Bone marrow (tissue), 2 donors: Measurements from ENCODE around the gene PLXNC1.
"Not testable (repeated sequence)": the region's sequence is repeated elsewhere in the genome, so short reads cannot be mapped to it uniquely, and the experiment has no call there.

ENCODE experiments used
- DNase-seq, 2 donors: peaks; one replicate each; lab custom pipeline; 2025; lab: John Stamatoyannopoulos, UW

The PLXNC1 gene

DNA sequence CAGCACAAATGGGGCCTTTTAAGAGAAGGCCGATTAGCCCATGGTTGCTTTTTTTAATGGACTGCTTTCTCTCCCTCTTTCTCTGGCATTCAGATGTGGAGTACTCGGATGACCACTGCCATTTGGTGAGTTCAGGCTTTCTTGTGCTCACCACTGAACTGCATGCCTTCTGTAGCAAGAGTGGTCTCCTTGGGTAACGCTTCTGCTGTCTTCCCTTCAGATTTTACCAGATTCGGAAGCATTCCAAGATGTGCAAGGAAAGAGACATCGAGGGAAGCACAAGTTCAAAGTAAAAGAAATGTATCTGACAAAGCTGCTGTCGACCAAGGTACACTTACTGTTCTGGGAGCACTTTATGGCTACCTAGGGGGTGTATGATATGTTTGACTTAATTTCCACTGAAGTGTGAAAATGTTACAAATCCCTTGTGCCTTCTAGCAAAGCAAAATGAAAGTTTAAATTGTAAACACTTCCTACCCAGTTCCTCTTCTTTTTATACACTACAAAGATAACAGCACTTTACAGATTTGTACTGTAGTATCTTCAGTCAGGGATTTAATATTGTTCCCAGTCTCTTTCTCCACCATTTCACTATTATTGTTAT, 148.8 kb downstream of the PLXNC1 start:
- DNase-seq = no peak

DNA sequence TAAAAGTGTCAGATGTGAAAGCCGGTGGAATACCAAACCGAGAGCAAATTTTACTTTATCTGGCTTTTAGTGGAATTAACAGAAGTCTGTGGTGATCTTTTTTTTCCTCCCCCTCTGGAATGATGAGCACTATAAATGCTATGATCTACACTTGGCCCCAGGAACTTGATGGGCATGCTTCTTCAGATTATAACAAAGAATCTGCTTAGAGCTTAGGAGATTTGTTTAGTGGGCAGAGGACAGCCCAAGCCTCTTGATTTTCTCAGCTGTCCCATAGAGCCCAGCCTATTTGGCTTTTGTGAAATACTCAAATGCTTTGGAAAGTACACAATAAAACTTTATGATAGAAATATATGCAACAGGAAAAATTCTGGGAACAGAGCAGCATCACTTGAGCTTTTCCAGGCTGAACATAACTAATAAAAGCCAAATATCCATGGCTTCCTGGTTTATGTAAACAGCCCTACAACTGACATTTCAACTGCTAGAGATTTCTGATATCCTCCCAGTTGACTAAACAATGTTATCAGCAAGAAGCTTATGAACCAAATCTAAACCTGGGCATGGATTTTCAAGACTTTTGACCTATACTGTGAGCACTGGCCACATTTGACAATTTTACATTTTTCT, 149.6 kb downstream of the PLXNC1 start:
- DNase-seq = no peak

DNA sequence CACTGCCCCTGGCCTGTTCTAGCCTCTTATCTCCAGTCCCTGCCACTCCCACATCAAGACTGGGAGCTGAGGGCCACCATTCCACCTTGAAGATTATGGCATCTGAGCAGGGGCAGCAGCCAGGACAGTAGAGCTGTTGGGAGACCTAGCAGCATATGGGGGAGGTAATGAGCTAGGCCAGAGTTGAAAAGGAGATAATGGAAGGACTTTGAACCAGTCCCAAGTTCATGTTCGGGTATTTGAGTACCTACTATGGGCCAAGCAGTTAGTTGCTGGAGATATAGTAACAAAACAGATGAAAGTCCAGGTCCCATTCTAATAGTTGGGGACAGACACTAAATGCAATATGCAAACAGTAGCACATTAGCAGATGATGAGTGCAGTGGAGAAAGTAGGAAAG, 151.5 kb downstream of the PLXNC1 start:
- no peak for DNase-seq

DNA sequence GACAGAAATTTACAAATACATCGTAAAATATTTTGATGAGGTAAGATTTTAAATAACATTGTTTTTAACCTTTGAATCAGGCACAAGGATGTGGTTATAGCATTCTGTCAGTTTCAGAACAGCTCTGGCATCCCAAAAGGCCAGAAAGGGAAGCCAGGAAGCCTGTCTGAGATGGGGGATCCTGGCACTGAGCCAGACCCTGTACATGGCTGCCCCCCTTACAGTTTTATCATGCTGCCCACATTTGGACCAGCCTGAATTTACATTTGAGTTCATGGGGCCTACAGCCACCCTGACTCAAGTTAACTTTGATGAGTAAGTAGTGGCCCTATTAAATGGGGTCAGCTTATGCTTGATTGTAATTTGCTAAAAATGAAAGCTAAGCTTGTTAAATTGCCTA, 155.6 kb downstream of the PLXNC1 start:
- no peak for DNase-seq

DNA sequence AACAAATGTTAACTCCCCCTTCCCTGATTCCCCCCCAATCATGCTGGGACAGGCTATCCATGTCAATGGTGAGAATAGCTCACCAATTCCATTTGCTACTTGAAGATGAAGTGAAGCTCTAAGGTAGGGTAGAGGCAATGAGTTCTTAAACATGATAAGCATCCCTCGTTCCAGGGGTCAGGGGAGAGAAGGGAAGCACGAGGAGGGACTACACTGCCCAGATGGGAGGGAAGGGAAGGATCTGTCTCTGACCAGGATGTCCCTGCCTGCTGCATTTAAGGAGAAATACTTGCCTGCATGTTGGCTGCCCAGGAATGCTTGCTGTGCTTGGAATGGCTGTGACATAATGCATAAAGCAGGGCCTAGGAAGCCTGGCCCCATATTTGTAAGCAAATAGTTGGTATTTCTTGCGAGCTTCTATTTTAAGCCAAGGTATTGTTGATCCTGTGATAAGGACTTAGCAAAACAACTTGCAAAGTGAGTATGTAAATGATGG, 156.2 kb downstream of the PLXNC1 start:
- no peak for DNase-seq

DNA sequence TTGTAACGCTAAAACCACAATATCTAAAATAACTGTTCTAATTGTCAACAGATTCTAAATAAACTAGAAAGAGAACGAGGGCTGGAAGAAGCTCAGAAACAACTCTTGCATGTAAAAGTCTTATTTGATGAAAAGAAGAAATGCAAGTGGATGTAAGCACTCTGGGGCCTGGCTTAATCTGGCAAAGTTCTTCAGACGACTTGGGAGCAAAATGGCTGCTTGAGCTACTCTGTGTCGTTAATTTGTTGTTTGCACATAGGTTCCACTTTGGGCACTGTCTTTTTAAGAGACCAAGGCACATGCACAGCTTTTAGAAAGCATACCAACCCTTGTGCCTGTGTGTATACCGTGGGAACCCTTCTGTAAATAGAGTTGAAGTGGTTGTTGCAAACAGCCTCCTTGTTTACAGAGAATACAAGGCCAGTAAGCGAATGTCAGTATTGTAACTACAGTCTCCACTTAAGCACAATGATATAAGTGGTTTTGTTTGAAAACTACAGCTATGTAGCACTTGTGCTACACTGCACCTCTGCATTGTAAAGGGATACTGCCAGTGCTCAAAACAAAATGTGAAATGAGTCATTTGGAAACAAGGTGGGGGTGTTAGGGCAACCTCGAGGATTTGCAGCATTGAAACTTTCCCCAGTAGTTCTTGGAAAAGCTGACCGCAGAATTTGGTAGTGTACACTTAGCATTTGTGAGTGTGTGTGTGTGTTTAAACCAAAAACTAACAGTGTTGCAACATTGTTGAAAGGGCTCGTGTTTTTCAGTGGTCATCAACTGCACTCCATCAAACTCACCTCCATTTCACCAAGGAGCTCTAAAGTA, 157.0 kb downstream of the PLXNC1 start:
- no peak for DNase-seq

DNA sequence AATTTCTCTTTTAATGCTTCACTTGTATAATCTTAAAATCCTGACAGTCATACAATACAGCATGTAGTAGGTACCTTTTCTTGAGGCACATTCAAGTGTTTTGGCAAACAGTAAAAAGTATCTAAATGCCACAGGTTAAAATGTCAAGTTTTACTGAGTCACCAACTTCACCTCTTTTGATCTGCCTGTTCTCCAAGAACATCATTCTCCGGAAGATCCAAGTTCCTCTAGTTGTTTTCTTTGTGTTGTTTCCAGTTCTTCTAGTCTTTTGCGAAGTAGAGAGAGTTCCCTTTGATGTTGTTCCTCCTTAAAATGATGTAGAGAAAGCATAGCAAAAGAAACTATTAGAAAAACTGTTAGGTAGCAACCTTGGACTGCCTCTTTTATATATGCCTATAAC, 160.2 kb downstream of the PLXNC1 start:
- DNase-seq = no peak

DNA sequence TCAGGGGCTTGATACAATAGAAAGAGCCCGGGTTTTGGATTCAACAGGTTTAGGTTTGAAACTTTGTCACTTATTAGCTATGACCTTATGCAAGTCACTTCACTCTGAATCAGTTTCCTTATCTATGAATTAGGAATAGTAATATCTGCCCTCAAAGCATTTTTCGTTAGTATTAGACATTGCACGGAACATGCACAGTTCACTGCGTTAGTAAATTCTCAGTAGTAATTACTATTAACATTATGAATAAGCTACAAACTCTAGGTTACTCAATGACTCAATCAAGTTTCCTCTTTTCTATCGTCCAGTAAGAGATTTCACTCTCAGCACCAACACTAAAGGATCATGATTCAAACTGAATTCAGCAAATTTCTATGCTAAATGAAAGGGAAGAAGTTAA, 161.0 kb downstream of the PLXNC1 start:
- DNase-seq = no peak

DNA sequence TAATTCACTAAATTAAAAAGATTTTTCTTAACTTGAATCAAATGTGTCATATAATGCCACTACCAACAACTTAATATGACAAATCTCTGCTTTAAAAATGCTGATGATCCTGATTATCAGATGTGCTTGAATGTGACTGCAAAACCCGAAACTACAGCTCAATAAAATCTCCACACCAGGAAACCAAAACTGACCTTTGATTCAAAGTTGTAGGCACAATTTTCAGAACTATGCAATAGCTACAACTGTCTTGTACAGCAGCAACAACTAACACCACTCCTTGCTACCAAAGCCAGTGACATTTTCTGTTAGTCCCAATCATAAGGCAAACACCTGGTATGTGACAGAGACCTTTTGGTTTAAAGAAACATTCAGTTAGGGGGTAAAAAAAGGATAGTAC, 164.0 kb downstream of the PLXNC1 start:
- no peak for DNase-seq

DNA sequence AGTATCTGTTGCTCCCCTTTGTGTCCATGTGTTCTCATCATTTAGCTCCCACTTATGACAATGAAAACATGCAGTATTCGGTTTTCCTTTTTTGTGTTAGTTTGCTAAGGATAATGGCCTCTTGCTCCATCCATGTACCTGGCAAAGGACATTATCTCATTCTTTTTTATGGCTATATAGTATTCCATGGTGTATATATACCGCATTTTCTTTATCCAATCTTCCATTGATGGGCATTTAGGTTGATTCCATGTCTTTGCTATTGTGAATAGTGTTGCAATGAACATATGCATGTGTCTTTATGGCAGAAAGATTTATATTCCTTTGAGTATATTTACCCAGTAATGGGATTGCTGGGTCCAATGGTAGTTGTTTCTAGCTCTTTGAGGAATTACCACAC, 168.2 kb downstream of the PLXNC1 start:
- DNase-seq = not testable (repeated sequence)

DNA sequence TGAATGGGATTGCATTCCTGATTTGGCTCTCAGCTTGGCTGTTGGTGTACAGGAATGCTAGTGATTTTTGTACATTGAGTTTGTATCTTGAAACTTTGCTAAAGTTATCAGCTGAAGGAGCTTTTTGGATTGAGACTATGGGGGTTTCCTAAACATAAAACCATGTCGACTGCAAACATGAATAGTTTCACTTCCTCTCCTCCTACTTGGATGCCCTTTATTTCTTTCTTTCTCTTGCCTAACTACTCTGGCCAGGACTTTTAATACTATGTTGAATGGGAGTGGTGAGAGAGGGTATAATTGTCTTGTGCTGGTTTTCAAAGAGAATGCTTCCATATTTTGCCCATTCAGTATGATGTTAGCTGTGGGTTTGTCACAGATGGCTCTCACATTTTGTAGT, 169.8 kb downstream of the PLXNC1 start:
- no peak for DNase-seq

DNA sequence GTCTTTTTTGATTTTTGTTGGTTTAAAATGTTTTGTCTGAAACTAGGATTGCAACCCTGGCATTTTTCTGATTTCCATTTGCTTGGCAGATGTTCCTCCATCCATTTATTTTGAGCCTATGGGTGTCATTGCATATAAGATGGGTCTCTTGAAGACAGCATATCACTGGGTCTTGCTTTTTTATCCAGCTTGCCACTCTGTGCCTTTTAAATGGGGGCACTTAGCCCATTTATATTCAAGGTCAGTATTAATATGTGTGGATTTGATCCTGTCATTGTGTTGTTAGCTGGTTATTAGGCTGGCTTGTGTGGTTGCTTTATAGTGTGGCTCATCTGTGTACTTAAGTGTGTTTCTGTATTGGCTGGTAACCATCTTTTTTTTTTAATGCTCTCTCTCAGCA, 171.7 kb downstream of the PLXNC1 start:
- DNase-seq = no peak

DNA sequence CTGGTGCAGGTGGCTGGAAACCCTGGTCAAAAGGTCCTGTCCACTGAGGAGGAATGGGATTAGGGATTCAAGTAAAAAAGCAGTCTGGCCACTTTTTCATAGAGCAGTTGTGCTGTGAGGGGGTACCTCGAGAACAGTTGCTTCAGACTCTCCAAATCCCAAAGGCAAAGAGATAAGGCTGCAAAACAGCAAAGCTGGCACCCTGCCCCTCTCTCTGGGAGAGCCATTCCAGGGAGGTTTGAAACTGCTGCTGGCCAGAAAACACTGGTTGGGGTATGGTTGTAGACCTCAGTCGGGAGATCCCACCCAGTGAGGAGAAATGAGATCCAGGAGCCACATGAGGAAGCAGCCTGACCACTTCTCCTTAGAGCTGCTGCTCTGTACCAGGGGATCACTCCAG, 174.0 kb downstream of the PLXNC1 start:
- DNase-seq = no peak

DNA sequence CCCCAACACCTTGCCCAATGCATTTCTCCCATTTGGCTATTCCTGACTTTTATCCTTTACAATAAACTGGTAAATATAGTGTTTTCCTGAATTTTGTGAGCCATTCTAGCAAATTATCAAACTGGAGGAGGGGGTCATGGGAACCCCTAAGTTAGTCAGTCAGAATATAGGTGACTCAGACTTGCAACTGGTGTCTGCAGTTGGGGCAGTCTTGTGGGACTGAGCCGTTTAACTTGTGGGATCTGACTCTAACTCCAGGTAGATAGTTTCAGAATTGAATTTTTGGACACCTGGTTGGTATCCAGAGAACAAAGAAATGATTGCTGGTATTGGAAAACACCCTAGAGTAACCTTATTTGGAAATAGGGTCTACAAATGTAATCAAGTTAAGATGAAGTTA, 177.9 kb downstream of the PLXNC1 start:
- DNase-seq = no peak

DNA sequence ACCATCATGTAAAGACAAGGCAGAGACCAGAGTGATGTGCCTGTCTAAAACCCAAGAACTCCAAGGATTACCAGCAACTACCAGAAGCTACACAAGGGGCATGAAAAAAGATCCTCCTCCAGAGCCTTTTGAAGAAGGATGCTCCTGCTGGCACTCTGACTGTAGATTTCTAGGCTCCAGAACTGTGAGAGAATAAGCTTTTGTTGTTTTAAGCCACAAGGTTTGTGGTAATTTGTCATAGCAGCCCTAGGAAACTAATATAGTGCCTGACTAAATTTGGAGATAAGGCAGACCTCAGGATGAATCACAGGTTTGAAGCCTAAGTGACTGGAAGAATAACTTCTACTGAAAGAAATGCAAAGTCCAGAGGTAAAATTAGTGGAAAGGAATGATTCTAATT, 178.3 kb downstream of the PLXNC1 start:
- DNase-seq = peak in 1 of 2 donors; percentile 5

DNA sequence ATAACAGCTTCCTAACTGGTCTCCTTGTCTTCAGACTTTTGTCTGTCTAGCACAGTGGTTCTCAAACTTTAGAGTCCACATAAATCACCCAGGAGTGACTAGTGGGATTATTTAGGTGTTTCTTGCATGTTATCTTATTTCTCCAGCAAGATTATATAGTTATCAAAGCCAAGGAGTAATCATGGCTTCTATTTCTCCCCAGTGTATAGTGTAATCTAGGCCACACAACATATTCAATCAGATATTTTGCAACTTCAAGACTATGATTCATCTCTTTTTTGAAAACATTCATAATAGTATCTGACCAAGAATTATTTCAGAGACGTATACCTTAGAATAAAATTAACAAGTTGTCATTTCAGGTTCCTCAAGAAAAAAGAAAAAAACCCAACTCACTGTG, 179.4 kb downstream of the PLXNC1 start:
- DNase-seq = no peak

DNA sequence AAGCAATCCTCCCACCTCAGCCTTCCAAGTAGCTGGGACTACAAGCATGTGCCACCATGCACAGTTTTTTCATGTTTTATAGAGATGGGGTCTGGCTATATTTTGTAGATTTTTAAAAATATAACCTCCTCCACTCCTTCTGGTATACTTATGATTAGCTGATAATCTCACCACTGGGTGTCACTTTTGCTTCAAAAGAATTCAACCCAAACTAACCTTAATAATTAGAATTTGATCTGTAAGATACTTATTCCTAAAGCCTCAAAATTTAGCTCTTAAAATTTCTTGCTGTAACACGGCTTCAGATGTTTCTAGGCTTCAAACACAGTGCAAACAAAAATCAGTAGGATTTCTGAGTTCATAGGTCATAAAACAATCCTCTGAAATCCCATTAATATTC, 181.0 kb downstream of the PLXNC1 start:
- DNase-seq = no peak

DNA sequence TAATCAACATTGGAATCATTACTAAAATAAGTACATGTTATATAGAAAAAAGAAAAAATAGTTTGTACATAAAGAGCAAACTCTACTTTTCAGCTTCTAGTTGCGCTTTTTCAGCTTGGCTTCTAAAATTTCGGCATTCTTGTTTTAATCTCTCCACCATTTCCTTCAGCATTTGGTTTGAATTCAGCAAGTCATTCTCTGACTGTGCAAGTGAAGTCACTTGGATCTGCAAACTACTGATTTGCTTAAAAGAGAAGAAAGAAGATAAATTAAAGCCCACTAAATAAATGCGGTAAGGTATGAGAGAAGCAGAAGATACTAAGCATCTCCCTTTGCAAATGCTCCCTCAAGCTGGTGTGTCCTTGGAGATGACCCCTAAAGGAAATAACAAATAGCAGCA, 185.0 kb downstream of the PLXNC1 start:
- DNase-seq = no peak

DNA sequence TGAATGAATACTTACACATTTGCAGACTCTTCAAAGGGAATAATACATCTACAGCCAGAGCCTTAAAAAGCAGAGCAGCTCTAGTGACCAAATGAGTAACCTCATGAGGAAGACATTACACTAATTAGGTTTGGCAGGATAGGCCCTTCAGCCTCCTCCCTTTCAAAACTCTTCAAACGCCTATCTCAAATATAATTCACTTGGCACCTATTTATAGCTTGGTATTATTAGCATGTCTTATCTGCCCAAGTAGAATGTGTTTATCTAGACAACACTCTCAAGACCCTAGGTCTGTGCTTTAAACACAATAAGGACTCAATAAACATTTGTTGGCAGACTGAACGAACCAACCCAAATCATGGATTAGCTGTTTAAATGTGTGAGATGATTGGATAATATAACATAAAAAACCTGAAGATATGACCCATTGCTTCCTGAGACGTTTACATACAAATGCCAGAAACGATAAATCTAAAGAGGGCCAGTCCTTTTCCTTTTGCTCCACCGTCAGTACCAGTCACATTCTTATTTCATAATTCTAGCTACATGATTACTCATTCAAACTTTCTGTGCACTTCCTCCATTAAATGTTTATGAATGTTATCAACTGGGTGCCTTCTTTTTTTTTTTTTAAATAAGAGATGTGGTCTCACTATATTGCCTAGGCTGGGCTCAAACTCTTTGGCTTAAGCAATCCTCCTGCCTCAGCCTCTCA, 188.0 kb downstream of the PLXNC1 start:
- DNase-seq = no peak

DNA sequence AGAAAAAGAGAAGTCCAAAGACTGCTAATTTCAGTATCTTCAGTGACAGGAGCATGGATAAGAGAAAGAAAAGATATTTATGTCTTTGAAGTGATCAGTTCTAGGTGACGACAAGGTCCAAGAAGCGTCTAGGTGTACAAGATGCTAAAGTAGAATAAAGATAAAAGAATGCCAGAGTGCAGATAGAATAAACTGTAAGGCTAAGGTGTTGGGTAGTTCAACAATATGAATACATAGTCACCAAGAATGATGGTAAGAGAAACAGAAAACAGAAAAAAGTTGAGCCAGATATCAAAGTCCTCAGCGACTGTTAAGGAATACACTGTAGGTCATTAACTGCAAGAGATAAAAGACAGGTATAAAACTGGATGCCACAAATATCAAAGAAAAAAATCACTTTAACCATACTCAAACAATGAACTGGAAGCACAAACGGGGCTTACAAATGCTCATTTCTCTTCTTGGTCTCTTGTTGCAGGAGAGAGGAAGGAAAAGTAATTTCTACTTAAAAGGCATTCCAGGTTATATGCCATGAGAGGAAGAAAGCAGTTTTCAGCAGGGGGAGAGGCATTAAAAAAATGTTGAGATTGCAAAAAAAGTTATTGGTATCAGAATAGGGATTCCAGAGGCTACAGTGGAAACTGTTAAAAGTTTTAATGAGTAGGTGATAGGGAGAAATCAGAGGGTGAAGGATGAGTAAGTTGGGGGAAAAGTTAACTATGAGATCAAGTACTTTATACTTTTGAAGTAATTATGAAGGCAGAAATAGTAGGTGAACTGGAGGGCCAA, 189.8 kb downstream of the PLXNC1 start:
- DNase-seq = no peak

DNA sequence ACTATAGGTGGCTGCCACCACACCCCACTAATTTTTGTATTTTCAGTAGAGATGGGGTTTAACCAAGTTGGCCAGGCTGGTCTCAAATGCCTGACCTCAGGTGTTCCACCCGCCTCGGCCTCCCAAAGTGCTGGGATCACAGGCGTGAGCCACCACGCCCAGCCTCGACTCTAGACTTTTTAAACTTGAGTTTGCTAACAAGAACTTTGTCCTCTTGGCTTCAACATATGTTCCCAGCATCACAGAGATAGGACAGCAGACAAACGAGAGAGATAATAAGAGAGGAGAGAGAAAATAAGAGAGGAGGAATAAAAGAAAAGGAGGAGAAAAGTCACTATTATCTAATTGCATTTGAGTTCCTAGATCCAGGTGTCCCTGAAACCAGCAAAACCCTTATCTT, 192.2 kb downstream of the PLXNC1 start:
- DNase-seq = no peak

DNA sequence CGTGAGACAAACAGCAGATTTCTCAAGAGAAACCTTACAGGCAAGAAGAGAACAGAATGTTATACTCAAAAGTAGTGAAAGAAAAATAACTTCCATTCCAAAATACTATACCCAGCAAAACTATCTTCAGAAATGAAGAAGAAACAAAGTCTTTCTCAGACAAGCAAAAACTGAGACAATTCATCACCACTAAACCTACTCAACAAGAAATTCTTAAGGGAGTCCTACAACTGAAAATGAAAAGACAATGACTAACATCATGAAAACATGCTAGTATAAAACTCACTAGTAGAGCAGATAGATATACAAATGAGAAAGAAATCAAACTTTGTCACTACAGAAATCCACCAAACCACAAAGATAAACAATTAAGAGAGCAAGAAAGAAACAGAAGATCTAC, 204.8 kb downstream of the PLXNC1 start:
- DNase-seq = no peak
